Stimulated activated CD8-positive, alpha-beta memory T cell treated with anti-CD3 and anti-CD28 coated beads, Interleukin-7, amount 100 ng/mL, for 1 hour (primary cell): Measurements from ENCODE around the gene SLC45A1.

Source experiments
- DNase-seq, 2 donors: peaks; one replicate each; pipeline ENCODE4 v3.0.0-alpha.2; 2020; ENCODE audit warnings: low read depth in 2 of 2

SLC45A1 gene

GRCh38 chr1:8311068-8311718 is 6.7 kb upstream of the SLC45A1 start:
- DNase-seq, result no peak

DNA sequence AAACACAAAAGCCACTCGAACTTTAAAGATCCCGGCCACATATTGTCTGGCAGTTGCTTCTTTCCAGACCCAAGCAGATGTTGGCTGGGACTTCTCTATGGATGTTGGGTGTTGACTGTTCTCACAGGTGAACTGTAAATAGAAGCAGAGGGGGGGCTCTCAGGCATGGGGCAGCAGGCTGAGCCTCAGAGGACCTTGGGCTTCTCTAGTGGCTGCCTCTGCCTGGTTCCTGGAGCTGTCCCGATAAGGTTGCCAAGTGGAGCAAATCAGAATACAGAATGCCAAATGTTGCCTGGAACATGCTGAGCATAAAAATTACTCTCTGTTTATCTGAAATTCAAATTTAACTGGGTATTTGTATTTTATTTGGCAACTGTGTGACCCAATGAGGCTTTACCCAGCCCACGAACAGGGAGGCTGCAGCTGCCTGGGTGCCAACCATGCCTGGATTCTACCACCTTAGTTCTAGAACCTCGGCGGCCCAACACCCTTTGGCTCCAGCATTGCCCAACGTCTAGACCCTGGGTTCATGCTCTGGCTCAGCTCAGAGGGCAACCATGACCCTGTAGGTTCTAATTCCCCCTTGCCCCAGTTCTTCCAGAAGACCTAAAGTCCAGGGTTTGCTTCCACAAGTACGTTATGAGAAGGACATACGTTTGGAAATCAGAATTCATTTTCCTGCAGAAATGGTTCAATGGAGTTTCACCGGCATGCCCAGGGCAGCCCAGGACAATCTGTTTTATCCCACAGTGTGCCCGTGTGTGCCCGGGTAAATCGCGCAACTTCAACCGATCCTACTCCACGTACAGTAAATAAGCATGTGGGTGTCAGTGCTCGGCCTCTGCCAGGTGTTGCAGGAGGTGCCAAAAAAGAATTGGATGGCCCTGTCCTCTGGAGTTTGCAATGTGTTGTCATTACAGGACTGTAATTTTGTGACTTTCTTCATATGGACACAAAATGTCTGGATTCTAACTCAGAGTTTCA is 5.4 kb upstream of the SLC45A1 start:
- no peak for DNase-seq

DNA sequence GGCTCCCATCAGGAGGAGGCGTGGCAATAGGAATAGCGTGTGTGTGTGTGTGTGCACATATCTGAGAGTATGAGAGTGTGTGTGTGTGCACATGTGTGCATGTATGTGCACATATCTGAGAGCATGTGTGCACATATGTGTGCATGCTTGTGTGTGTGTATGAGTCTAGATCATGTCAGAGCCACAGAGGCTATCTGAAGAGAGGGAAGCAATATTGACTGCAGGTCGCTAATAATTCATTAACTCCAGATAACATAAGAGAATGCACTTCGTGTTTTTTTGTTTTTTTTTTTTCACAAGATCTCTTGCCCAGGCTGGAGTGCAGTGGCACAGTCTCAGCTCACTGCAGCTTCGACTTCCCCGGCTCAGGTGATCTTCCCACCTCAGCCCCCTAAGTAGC is 4.7 kb upstream of the SLC45A1 start:
- no peak for DNase-seq

DNA sequence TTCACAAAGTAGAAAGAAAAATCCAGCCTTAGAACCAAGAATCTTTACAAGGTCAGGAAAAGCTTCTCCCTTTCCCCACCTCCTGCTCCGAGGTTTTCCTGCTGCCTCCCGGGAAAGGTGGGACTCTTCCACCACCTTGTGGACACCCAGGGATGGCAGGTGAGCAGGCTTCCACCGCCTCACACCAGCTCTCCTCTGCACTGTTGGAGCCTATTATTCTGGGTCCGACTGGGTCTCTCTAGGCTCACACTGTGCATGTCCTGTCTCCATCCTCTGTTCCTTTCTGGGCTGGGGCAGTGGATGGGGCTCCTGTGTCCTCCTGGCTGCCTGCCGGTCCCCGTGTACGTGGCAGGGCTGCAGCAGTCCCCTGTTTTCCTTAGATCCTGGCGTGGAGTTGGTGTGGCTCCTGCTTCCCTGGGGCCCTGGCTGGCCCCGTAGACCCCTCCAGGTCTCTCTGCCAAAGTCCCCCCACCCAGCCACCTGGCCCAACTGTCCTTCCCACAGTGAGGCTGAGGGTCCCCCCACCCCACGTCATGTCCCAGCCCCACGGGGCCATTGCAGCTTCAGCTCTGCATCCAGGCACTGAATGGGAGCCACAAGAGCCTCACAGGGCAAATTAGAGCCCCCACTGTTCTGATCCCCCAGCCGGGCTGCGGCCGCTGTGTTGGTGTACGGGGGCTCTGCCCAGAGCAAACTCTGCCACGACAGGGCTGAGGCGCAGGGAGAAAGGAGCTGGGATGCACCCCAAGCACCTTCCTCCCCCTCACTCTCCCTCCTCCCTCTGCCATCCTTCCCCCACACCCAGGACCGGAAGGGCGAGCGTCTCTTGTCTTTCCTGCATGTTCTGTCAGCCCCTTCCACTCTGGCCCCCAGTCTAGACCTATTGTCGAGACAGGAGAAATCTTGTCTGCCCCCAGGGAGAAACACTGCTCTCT is 3.3 kb upstream of the SLC45A1 start:
- peak; percentile 9 to 15 for DNase-seq

- DNase-seq, result no peak
Measured at GRCh38 chr1:8315573-8316475, 2.1 kb upstream of the SLC45A1 start.

GRCh38 chr1:8318436-8318835 is 522 bp downstream of the SLC45A1 start:
- DNase-seq, result no peak

GRCh38 chr1:8321612-8322011 is 3.7 kb downstream of the SLC45A1 start:
- DNase-seq, result no peak

DNA sequence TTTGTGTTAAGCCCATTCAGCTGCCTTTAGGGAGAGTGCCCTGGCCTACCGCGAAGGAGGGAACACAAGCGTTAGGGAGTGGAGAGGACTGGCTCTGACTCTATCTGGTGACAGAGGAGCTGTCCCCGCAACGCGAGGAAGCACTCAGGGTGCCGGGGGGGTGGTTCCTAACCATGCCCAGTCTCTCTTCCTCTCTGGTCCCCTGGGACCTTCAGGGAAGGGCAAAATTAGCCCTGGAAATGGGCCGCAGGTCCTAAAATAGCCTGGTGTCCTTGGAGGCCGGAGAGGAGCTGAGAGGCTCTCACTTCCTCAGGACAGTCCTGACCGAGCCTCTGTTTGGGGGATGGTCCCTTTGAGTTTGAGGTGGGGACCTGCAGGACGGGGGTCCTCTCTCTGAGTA is 5.8 kb downstream of the SLC45A1 start:
- DNase-seq, result no peak

- no peak for DNase-seq
Measured at GRCh38 chr1:8324176-8324810, 6.4 kb downstream of the SLC45A1 start.

- no peak for DNase-seq
Measured at GRCh38 chr1:8325771-8326170, 7.9 kb downstream of the SLC45A1 start.

DNA sequence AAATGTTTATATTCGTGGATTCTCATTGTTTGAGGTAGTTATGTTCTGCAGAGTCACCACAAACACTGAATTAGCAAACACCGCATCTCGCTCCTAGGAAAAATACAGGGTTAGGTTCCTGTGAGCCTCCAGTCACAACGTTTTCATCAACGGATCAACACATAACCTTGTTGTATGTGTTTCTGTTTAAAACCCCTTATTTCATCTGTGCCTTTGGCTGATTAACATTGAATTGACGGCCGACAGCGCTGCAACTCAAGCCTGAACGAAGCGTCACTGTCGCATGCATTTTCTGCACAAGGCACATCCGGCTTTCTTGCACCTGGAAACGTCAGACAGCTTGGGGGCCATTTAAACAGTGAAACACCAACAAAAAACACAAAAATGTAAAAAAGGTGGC is 8.4 kb downstream of the SLC45A1 start:
- no peak for DNase-seq

GRCh38 chr1:8328271-8328670 is 10.4 kb downstream of the SLC45A1 start:
- DNase-seq, result no peak

- DNase-seq, result no peak
Measured at GRCh38 chr1:8329439-8329838, 11.5 kb downstream of the SLC45A1 start.

DNA sequence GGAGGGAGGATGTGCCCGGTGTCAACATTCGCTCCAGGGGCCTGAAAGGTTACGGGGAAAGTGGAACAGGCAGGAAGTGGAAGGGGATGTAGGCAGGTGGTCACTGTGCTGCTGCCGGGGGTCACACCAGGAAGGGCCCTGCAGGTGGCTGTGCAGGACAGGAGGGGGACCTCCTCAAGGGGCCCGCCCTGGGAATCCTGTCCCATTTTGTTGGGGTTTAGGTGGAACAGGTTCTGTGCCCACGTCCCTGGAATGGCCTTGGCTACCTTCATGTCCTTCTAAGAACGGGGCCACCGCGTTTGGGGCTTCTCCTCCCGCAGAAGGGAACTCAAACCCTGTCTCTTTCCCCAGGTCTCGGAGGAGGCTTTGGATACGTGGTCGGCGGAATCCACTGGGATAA is 11.9 kb downstream of the SLC45A1 start:
- no peak for DNase-seq

DNA sequence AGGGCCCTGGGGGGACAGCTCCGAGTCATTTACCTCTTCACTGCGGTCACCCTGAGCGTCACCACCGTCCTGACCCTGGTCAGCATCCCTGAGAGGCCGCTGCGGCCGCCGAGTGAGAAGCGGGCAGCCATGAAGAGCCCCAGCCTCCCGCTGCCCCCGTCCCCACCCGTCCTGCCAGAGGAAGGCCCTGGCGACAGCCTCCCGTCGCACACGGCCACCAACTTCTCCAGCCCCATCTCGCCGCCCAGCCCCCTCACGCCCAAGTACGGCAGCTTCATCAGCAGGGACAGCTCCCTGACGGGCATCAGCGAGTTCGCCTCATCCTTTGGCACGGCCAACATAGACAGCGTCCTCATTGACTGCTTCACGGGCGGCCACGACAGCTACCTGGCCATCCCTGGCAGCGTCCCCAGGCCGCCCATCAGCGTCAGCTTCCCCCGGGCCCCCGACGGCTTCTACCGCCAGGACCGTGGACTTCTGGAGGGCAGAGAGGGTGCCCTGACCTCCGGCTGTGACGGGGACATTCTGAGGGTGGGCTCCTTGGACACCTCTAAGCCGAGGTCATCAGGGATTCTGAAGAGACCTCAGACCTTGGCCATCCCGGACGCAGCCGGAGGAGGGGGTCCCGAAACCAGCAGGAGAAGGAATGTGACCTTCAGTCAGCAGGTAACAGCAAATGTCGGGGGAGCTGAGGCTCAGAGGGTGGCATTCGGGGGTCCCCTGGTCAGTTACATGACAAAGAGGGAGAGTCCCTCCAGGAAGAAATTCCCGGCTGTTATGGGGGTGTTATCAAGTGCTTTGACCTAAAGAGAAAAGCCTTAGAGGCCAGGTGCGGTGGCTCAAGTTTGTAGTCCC is 12.6 kb downstream of the SLC45A1 start:
- no peak for DNase-seq

- DNase-seq, result no peak
Measured at GRCh38 chr1:8332806-8333205, 14.9 kb downstream of the SLC45A1 start.

- DNase-seq, result no peak
Measured at GRCh38 chr1:8333246-8333987, 15.5 kb downstream of the SLC45A1 start.

DNA sequence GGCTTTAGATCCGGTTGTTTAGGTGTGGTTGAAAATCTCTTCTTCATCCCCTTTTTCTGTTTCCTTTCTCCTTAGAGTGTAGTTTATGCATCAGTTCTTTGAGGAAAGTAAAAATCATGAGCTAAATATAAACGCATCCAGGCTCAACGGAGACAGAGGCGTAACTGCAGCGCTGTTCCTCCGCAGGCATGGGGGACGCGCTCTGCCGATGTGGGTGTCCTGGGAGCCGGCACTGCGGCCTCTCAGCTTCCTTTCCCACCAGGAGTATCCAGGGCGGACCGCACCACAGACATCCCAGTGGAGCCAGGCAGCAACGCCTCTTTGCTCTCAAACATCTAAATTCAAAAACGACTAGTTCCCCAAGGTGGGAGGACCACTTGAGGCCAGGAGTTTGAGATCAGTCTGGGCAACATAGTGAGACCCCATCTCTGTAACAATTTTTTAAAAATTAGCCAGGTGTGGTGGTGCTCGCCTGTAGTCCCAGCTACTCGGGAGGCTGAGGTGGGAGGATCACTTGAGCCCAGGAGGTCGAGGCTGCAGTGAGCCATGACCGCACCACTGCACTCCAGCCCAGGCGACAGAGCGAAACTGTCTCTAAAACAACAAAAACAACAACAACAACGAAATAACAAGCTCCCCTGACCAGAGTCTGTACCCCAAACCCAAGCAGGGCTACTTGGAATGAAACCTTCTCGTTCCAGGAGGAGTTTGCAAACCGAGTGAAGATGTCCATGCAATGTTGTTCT is 16.4 kb downstream of the SLC45A1 start:
- no peak for DNase-seq
